Activated CD8-positive, alpha-beta memory T cell treated with anti-CD3 and anti-CD28 coated beads, Interleukin-2, amount 10 ng/mL, durations not matched to agents 7 days and 5 days (primary cell): ENCODE data around the gene INAFM2. TPM values are rescaled to one million over a fixed set of nuclear protein-coding genes. Genes with fewer than 3 reads are reported as not detected.

Experiments
- ATAC-seq: fragments of 150-1000 bp; cut with Tn5 transposase; one replicate; pipeline ENCODE4 v1.10.0; 2021; ENCODE audit warnings: moderate library complexity
- CTCF ChIA-PET: fragments of 350-600 bp; sonication (Branson Sonifier 250); formaldehyde crosslinking; loops from one replicate; lab custom pipeline; 2021; ENCODE audit warnings: antibody characterized with exemption; lab: Charles Lee
- DNase-seq: peaks from one replicate; pipeline ENCODE4 v3.0.0-alpha.2; 2020
- H3K27ac Mint-ChIP-seq: one replicate; pipeline ENCODE4 v1.8.0; 2021; ENCODE audit warnings: mild to moderate bottlenecking, mixed read lengths
- H3K27me3 Mint-ChIP-seq: one replicate; pipeline ENCODE4 v1.8.0; 2021; ENCODE audit warnings: mixed read lengths
- H3K36me3 Mint-ChIP-seq: one replicate; pipeline ENCODE4 v1.8.0; 2021; ENCODE audit warnings: mild to moderate bottlenecking, mixed read lengths
- H3K4me1 Mint-ChIP-seq: one replicate; pipeline ENCODE4 v1.8.0; 2021; ENCODE audit warnings: mixed read lengths
- H3K4me3 Mint-ChIP-seq: one replicate; pipeline ENCODE4 v1.8.0; 2021; ENCODE audit warnings: mild to moderate bottlenecking, moderate library complexity, mixed read lengths
- H3K9me3 Mint-ChIP-seq: one replicate; pipeline ENCODE4 v1.8.0; 2022; ENCODE audit warnings: low read depth, mixed read lengths
- total RNA-seq, 2 experiments: library from RNA; stranded (reverse); gene quantifications; one replicate each; pipeline ENCODE4 v1.2.3, GENCODE V29; 2021

Gene INAFM2
- total RNA-seq, 2 experiments from 2014 or later, result 4.9 to 10.2 TPM

GRCh38 chr15:40301467-40302179 lies 21.9 kb upstream of the INAFM2 start:
- H3K27me3 Mint-ChIP-seq, result no peaks in the 10 kb centered on the region
- peaks cover 37% of the 10 kb centered on the region for H3K36me3 Mint-ChIP-seq
- CTCF ChIA-PET, result interaction anchor here (0.6 to 3.1 kb wide), 7 partner anchors 9 to 202 kb away, joined by 3 to 15 read pairs (median 5); no protein-coding TSS in a partner anchor
- no peak overlapping the region for H3K27ac Mint-ChIP-seq
- no peak for DNase-seq
- H3K4me3 Mint-ChIP-seq, result no peak overlapping the region
- peaks cover 11% of the 10 kb centered on the region for H3K4me1 Mint-ChIP-seq
- no peak for ATAC-seq
- H3K9me3 Mint-ChIP-seq, result no peaks in the 10 kb centered on the region

- Mint-ChIP-seq H3K27me3 (no peaks in the 10 kb centered on the region), H3K9me3 (no peaks in the 10 kb centered on the region), H3K36me3 (peaks cover 37% of the 10 kb centered on the region), H3K27ac (no peak overlapping the region), H3K4me1 (peaks cover 12% of the 10 kb centered on the region), H3K4me3 (no peak overlapping the region)
- ATAC-seq, result no peak
- CTCF ChIA-PET, result interaction anchor here (0.6 to 3.1 kb wide), 5 partner anchors 8 to 55 kb away, joined by 3 to 15 read pairs (median 3); partner anchors contain the start of gene DISP2
- DNase-seq, result no peak
Observed at GRCh38 chr15:40302288-40302886, 21.1 kb upstream of the INAFM2 start.

GRCh38 chr15:40302981-40303380 lies 20.5 kb upstream of the INAFM2 start:
- H3K36me3 Mint-ChIP-seq, result peaks cover 34% of the 10 kb centered on the region
- H3K9me3 Mint-ChIP-seq, result no peaks in the 10 kb centered on the region
- H3K4me3 Mint-ChIP-seq, result no peak overlapping the region
- CTCF ChIA-PET, result interaction anchor here (0.9 to 3.1 kb wide), 4 partner anchors 29 to 55 kb away, joined by 3 to 15 read pairs (median 4); partner anchors contain the start of genes CCDC9B and DISP2
- H3K4me1 Mint-ChIP-seq, result peaks cover 12% of the 10 kb centered on the region
- DNase-seq (no peak), ATAC-seq (no peak)
- H3K27ac Mint-ChIP-seq, result no peak overlapping the region
- H3K27me3 Mint-ChIP-seq, result no peaks in the 10 kb centered on the region

GRCh38 chr15:40303576-40303975 lies 19.9 kb upstream of the INAFM2 start:
- Mint-ChIP-seq H3K36me3 (peaks cover 32% of the 10 kb centered on the region), H3K27me3 (no peaks in the 10 kb centered on the region), H3K4me3 (no peak overlapping the region), H3K27ac (no peak overlapping the region), H3K9me3 (no peaks in the 10 kb centered on the region), H3K4me1 (peaks cover 14% of the 10 kb centered on the region)
- CTCF ChIA-PET, result interaction anchor here (0.9 to 3.1 kb wide), 4 partner anchors 29 to 54 kb away, joined by 3 to 15 read pairs (median 4); partner anchors contain the start of genes CCDC9B and DISP2
- ATAC-seq, result no peak
- no peak for DNase-seq

GRCh38 chr15:40305281-40305680 lies 18.2 kb upstream of the INAFM2 start:
- no peaks in the 10 kb centered on the region for H3K27me3 Mint-ChIP-seq
- H3K27ac Mint-ChIP-seq, result no peak overlapping the region
- ATAC-seq (no peak), DNase-seq (no peak)
- H3K4me3 Mint-ChIP-seq, result no peak overlapping the region
- CTCF ChIA-PET, result interaction anchor here (0.8 to 2.3 kb wide), 9 partner anchors 15 to 88 kb away, joined by 3 to 19 read pairs (median 3); partner anchors contain the start of gene ANKRD63
- no peaks in the 10 kb centered on the region for H3K9me3 Mint-ChIP-seq
- H3K4me1 Mint-ChIP-seq, result peaks cover 30% of the 10 kb centered on the region
- H3K36me3 Mint-ChIP-seq, result peaks cover 19% of the 10 kb centered on the region

GRCh38 chr15:40306371-40306770 lies 17.1 kb upstream of the INAFM2 start:
- DNase-seq (no peak), ATAC-seq (no peak)
- peak overlapping the region; percentile 91 for H3K4me3 Mint-ChIP-seq
- no peaks in the 10 kb centered on the region for H3K27me3 Mint-ChIP-seq
- CTCF ChIA-PET, result interaction anchor here (0.9 to 17.8 kb wide), 16 partner anchors 14 to 259 kb away, joined by 3 to 411 read pairs (median 5); partner anchors contain the start of genes ANKRD63, CCDC9B, INAFM2 and IVD
- H3K4me1 Mint-ChIP-seq, result peaks cover 30% of the 10 kb centered on the region
- peak overlapping the region; percentile 96 for H3K27ac Mint-ChIP-seq
- H3K36me3 Mint-ChIP-seq, result peaks cover 10% of the 10 kb centered on the region
- no peaks in the 10 kb centered on the region for H3K9me3 Mint-ChIP-seq

- H3K9me3 Mint-ChIP-seq, result no peaks in the 10 kb centered on the region
- H3K36me3 Mint-ChIP-seq, result peaks cover 5% of the 10 kb centered on the region
- ATAC-seq (peak; percentile 9), DNase-seq (no peak)
- CTCF ChIA-PET, result interaction anchor here (0.9 to 17.8 kb wide), 18 partner anchors 11 to 261 kb away, joined by 3 to 411 read pairs (median 4); partner anchors contain the start of genes ANKRD63, CCDC9B, INAFM2 and IVD
- H3K27ac Mint-ChIP-seq, result peak overlapping the region; percentile 96
- peaks cover 2% of the 10 kb centered on the region for H3K27me3 Mint-ChIP-seq
- peak overlapping the region; percentile 91 for H3K4me3 Mint-ChIP-seq
- peaks cover 30% of the 10 kb centered on the region for H3K4me1 Mint-ChIP-seq
Observed at GRCh38 chr15:40306908-40307307, 16.6 kb upstream of the INAFM2 start.

- Mint-ChIP-seq H3K27me3 (peaks cover 9% of the 10 kb centered on the region), H3K9me3 (no peaks in the 10 kb centered on the region), H3K4me3 (peak within 1 kb of the TSS; percentile 91), H3K36me3 (peaks cover 5% of the 10 kb centered on the region), H3K27ac (peak within 1 kb of the TSS; percentile 96), H3K4me1 (peaks cover 30% of the 10 kb centered on the region)
- DNase-seq, result peak; percentile 81
- ATAC-seq, result peak; percentile 78
- CTCF ChIA-PET, result interaction anchor here (0.7 to 17.8 kb wide), 28 partner anchors 12 to 522 kb away, joined by 3 to 411 read pairs (median 4); partner anchors contain the start of genes ANKRD63, CCDC9B, INAFM2 and IVD
Observed at GRCh38 chr15:40307421-40308211, 15.9 kb upstream of the INAFM2 start, which contains the start of gene PLCB2. Gene PLCB2, minus strand, starts transcription at chr15:40307935. Its CDS starts 263 bp downstream, at chr15:40307672.

- CTCF ChIA-PET, result interaction anchor here (0.7 to 17.8 kb wide), 21 partner anchors 7 to 264 kb away, joined by 3 to 411 read pairs (median 6); partner anchors contain the start of genes ANKRD63, CCDC9B, INAFM2 and IVD
- peaks cover 20% of the 10 kb centered on the region for H3K27me3 Mint-ChIP-seq
- ATAC-seq, result no peak
Observed at GRCh38 chr15:40309344-40309862, 14.1 kb upstream of the INAFM2 start.

GRCh38 chr15:40310001-40310959 lies 13.2 kb upstream of the INAFM2 start:
- ATAC-seq, result no peak
- H3K4me3 Mint-ChIP-seq, result peak overlapping the region; percentile 37
- H3K27me3 Mint-ChIP-seq, result peaks cover 24% of the 10 kb centered on the region
- peak; percentile 80 for DNase-seq
- CTCF ChIA-PET, result interaction anchor here (0.7 to 17.8 kb wide), 20 partner anchors 8 to 280 kb away, joined by 3 to 411 read pairs (median 8); partner anchors contain the start of genes ANKRD63, CCDC9B, INAFM2 and IVD
- no peaks in the 10 kb centered on the region for H3K9me3 Mint-ChIP-seq
- peak overlapping the region; percentile 96 for H3K27ac Mint-ChIP-seq
- peaks cover 35% of the 10 kb centered on the region for H3K4me1 Mint-ChIP-seq
- no peaks in the 10 kb centered on the region for H3K36me3 Mint-ChIP-seq

More at GRCh38 chr15:40309344-40309862, 14.1 kb upstream of the INAFM2 start:
- Mint-ChIP-seq H3K4me1 (peaks cover 37% of the 10 kb centered on the region), H3K4me3 (peak overlapping the region; percentile 91), H3K36me3 (no peaks in the 10 kb centered on the region), H3K9me3 (no peaks in the 10 kb centered on the region), H3K27ac (peak overlapping the region; percentile 96)
- no peak for DNase-seq

- Mint-ChIP-seq H3K36me3 (no peaks in the 10 kb centered on the region), H3K9me3 (no peaks in the 10 kb centered on the region), H3K4me3 (no peak overlapping the region), H3K27ac (no peak overlapping the region), H3K27me3 (peaks cover 32% of the 10 kb centered on the region), H3K4me1 (peaks cover 33% of the 10 kb centered on the region)
- CTCF ChIA-PET, result interaction anchor here (1.3 to 17.8 kb wide), 9 partner anchors 9 to 111 kb away, joined by 3 to 411 read pairs (median 39); partner anchors contain the start of genes ANKRD63, CCDC9B and INAFM2
- DNase-seq (no peak), ATAC-seq (no peak)
Observed at GRCh38 chr15:40310993-40311392, 12.5 kb upstream of the INAFM2 start.
